Gastrocnemius medialis (tissue), 4 donors: ENCODE measurements around the gene CTCFL.
"Not testable (repeated sequence)": the region's sequence is repeated elsewhere in the genome, so short reads cannot be mapped to it uniquely, and the experiment has no call there.

Experiments used
- CTCF ChIP-seq, 5 experiments: fragments of 450-650 bp in 3 of 5; fragments of 200-600 bp in 2 of 5; sonication (generic) in 2 of 5; IDR thresholded peaks in 4 of 5; conservative IDR thresholded peaks in 1 of 5; 1 replicate in 4 of 5; 2 replicates in 1 of 5; pipeline ENCODE4 v1.5.1; 2016 to 2019; ENCODE audit warnings: antibody characterized with exemption in 5 of 5, mild to moderate bottlenecking in 3 of 5, moderate library complexity in 3 of 5
- POLR2A ChIP-seq, 2 donors: fragments of 450-650 bp; IDR thresholded peaks; one replicate each; pipeline ENCODE4 v1.6.1; 2017; ENCODE audit warnings: antibody characterized with exemption in 2 of 2, mild to moderate bottlenecking in 2 of 2, moderate library complexity in 2 of 2

DNA sequence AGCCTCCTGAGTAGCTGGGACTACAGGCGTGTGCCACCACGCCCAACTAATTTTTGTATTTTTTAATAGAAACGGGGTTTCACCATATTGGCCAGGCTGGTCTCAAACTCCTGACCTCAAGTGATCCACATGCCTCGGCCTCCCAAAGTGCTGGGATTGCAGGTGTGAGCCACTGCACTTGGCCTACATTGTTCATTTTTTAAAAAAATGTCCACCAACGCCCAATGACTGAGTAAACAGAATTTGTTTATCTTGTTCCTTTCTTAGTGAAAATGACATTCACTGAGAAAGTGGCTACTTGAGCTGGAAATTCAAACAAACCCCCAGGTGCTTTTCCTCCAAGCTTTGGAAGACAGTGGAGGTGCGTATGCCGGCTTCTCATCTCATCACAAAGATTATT, 13.2 kb downstream of the CTCFL start:
- TF ChIP-seq CTCF (IDR thresholded peaks at IDR 0.05 in 4 of 5, conservative IDR thresholded peaks at IDR 0.05 in 1 of 5); POLR2A (IDR thresholded peaks at IDR 0.05): not testable (repeated sequence)
